Measurements from ENCODE around the gene ZNF784.
A peak's percentile ranks its signal among the peaks of the same experiment; 100 is the strongest.
"Not testable (repeated sequence)": the region's sequence is repeated elsewhere in the genome, so short reads cannot be mapped to it uniquely, and the experiment has no call there.

The ZNF784 gene

DNA sequence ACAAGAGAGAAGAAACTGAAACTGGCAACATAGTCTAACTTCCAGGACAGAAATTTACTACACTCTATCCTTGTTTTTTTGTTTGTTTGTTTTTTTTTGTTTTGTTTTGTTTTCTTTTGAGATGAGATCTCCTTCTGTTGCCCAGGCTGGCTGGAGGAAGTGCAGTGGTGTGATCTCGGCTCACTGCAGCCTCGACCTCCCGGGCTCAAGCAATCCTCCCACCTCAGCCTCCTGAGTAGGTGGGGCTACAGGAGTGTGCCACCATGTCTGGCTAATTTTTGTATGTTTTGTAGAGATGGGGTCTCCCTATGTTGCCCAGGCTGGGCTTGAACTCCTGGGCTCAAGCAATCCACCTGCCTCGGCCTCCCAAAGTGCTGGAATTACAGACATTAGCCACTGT is 42.1 kb downstream of the ZNF784 start:
- not testable (repeated sequence) for DNase-seq

DNA sequence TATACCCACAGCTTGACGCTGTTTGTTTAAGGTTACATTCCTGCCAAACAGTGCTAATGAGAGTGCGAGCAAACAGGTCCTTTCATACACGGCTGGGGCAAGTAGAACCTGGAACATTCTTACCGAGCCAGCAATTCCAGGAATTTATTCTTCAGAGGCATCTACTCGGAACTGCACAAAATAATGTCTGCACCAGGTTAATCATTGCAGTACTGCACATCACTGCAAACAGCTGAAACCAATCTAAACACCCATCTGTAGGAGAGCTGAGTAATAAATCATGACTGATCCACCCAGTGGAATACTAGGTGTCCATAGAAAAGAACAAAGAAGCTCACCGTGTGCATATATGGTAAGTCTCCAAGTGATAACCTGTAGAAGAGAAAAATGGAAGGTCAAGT is 42.5 kb downstream of the ZNF784 start:
- no peak for DNase-seq

DNA sequence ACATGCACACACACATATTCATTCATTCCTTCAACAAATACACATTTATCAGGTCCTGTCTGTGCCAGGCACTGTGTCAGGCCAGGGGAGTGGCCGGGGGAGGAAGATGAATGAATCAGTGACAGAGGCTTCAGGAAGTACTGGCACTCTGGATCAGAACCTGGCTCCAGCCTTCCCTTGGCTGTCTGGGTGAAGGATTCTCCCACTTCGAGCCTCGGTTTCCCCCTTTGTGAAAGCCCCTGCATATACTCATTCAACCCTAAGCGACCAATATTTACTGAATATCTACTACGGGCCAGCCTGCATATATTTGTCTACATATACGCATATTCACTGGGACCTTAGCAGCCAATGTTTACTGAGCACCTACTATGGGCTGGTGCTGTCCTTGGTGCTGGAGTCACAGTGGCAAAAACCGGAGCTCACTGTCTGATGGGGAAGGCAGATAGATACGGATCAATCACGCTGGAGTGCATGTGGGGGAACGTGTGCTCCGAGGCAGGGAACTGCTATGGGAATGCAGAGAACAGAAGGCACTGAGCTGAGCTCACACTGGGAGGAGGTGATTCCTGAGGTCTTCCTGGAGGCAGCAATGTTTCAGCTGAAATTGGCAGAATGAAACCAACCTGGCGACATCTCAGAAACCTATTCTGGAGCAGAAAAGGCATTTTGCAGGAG is 43.1 kb downstream of the ZNF784 start:
- no peak for DNase-seq

DNA sequence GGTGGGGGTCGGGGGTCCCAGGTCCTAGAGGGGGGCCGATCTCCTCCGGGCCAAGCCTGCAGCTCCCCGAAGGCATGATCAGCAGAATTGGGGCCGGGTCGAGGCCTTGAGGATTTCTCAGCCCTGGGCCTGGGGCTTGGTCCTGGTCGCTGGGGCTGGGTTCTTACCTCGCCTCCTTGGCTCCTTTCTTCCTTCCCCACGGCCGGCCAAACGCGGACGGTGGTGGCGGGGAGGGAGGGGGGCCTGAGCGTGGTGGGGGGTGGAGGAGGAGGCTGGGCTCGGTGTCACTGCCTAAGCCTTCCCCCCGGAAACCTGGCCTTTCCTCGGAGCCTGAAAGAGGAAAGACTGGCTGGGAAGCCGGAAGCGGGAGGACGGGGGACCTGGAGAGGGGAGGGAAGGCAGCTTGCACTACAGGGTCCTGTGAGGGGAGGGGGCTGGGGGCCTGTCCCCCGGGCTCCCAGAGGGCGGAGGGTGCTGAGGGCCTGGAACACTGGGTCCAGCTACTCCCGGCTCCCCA is 43.7 kb downstream of the ZNF784 start, which contains the start of gene ZNF579:
TSS of gene ZNF579 (minus strand) at position 221 of the 517 bp plus-strand sequence. CDS start 1,209 bp downstream, outside the sequence.
- peak; percentile 74 for DNase-seq

DNA sequence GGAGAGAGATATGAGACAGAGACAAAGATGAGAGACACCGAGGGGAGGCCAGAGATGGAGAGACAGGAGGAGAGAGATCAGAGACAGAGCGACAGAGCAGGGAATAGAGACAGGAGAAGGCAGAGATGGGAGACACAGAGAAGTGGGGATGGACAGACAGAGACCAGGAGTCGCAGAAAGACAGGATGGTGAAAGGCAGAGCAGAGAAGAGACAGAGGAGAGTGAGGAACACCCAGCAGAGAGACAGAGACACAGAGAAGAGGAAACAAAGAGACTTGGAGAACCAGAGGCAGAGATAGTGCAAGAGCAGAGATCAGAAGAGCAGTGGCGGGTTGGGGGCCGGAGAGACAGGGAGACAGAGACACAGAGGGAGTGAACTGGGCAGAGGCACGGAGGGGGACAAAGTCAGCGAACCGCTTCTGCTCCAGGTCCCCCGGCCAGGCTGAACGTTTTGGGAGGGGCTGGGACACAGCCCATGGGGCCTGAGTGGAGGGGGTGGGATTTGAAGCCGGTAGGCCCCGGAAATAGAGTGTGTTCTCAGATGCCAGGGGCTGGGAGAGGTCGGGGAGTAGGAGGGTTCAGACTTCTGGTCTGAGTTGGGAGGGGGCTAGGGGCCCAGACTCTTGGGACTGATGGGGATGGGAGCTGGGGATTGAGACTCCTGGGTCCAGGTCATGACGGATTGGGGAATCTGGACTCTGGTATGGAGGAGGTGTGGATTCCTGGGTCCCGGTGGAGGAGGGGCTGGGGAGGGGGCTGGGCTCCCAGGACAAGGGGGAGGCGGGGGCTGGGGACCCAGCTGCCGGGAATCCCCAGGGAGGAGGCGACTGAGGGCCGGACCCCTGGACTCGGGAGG is 44.4 kb downstream of the ZNF784 start:
- DNase-seq = no peak

DNA sequence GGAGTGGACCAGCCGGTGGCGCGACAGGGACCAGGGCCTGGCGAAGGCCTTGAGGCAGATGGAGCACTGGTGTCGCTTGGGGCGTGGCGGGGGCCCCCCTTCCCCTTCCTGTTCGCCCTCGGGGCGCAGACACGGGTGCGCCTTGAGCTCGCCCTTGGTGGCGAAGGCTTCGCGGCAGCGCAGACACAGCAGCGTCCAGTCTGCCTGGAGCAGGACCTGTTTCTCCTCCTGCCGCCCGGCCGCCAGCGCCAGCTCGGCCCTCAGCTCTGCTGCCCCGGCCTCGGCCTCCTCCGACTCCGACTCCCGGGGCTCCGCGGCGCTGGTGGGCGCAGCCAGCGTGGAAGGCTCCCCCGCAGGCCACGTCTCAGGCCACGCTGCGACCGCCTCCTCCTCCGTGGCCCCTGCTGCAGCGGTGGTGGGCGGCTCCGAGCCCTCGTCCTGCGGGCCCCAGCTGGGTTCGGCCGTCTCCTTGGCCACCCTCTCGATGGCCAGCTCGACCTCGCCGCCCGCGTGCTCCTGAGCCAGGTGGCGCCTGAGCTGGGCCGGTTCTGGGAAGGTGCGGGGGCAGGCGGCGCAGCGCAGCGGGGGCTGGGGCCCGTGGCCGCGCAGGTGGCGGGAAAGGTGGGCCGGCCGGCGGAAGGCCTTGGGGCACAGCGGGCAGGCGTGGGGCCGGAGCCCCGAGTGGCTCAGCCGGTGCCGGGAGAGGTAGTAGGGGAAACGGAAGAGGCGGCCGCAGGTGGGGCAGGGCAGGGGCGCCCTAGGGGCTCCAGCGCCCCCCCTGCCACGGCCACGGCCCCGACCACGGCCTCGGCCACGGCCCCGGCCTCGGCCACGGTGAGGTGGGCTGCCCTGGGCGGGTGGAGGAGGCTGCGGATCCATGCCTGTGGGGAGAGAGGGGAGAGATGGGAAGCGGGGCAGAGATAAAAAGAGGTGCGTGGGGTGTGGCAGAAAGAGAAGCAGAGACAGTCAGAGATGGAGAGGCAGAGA is 45.3 kb downstream of the ZNF784 start:
- no peak for DNase-seq

DNA sequence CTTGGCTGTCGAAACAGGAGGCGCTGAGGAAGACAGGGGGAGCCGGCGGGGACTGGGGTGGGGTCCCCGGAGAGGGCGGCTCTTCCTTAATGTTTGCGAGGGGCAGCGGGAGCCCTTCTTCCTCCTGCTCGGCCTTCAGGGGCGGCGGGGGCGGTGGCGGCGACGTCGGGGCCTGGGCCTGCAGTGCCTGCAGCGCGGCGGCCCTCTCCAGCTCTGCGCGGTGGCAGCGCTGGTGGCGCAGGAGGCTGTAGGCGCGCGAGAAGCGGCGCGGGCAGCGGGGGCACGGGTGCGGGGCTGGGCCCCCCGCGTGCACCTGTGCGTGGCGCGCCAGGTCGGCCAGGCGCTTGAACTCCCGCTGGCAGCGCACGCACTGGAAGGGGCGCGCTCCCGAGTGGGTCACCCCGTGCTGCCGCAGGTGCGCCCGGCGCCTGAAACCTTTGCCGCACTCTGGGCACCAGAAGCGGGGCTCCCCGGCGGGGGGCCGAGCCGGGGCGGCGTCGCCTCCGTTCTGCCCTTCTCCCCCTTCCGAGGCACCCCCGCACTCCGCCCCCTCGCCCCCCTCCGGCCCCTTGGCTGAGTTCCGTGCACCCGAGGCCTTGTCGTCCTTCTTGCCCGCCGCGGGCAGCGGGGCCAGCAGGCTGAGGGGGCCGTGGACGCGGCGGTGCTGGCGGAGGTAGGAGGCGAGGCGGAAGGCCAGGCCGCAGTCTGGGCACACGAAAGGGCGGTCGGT is 46.2 kb downstream of the ZNF784 start:
- no peak for DNase-seq

DNA sequence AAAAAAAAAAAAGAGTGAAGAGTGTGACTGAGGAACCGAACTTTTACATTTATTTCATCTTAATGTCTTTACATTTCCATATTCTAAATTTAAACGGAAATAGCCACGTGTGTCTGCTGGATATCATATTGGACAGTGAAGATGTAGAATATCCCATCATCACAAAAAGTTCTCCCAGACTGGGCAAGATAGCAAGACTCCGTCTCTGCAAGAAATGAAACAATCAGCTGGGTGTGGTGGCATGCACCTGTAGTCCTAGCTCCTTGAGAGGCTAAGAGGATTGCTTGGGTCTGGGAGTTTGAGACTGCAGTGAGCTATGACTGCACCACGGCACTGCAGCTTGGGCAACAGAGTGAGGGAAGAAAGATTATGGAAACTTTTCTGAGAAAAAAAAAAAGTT is 47.6 kb downstream of the ZNF784 start:
- no peak for DNase-seq

DNA sequence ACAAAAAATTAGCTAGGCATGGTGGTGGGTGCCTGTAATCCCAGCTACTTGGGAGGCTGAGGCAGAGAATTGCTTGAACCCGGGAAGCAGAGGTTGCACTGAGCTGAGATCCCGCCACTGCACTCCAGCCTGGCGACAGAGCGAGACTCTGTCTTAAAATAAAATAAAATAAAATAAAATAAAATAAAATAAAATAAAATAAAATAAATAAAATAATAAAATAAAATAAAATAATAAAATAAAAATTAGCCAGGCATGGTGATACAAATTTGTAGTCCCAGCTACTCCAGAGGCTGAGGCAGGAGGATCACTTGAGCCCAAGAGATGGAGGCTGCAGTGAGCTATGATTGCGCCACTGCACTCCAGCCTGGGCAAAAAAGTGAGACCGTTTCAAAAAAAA is 50.4 kb downstream of the ZNF784 start:
- DNase-seq = not testable (repeated sequence)

All from CD4-positive, alpha-beta T cell treated with Interferon gamma for 1 hour (primary cell).